GM12878 (cell line): ENCODE measurements around the gene FOSB. TPM values are rescaled to one million over a fixed set of nuclear protein-coding genes. Genes with fewer than 3 reads are reported as not detected.

ENCODE experiments used
- E2F4 ChIP-seq: IDR thresholded peaks from 2 replicates; pipeline ENCODE4 v1.6.1; 2012; ENCODE audit warnings: low read depth, low read length, improper control_type of control experiment
- E4F1 ChIP-seq: fragments of 450-650 bp; IDR thresholded peaks from 2 replicates; pipeline ENCODE4 v1.6.1; 2018; ENCODE audit warnings: borderline replicate concordance, mild to moderate bottlenecking; ENCODE audit not compliant: partially characterized antibody
- HDAC6 ChIP-seq: fragments of 200-600 bp; sonication (generic); IDR thresholded peaks from one replicate; pipeline ENCODE4 v1.8.0; 2017; ENCODE audit warnings: antibody characterized with exemption; ENCODE audit not compliant: unreplicated experiment
- KLF5 ChIP-seq: fragments of 450-650 bp; IDR thresholded peaks from 2 replicates; pipeline ENCODE4 v1.6.1; 2014; ENCODE audit warnings: mild to moderate bottlenecking; ENCODE audit not compliant: partially characterized antibody
- MYC ChIP-seq: IDR thresholded peaks from 2 replicates; pipeline ENCODE4 v1.6.1; 2011; ENCODE audit warnings: mild to moderate bottlenecking, low read length, moderate library complexity, inconsistent platforms; ENCODE audit not compliant: insufficient read depth, insufficient replicate concordance, insufficient read length, severe bottlenecking
- NR2C1 ChIP-seq: fragments of 450-650 bp; IDR thresholded peaks from 2 replicates; pipeline ENCODE4 v1.6.1; 2017; ENCODE audit warnings: antibody characterized with exemption, mild to moderate bottlenecking, moderate library complexity
- NR2F1 ChIP-seq: fragments of 450-650 bp; conservative IDR thresholded peaks from 2 replicates; pipeline ENCODE4 v1.6.1; 2017; ENCODE audit warnings: mild to moderate bottlenecking
- PAX8 ChIP-seq: fragments of 450-650 bp; IDR thresholded peaks from 2 replicates; pipeline ENCODE4 v1.6.1; 2017; ENCODE audit warnings: mild to moderate bottlenecking, moderate library complexity
- PML ChIP-seq: IDR thresholded peaks from 2 replicates; pipeline ENCODE4 v1.6.1; 2012; ENCODE audit warnings: low read length, inconsistent platforms
- POU2F2 ChIP-seq: IDR thresholded peaks from 3 replicates; pipeline ENCODE4 v1.6.1; 2011; ENCODE audit warnings: low read depth, mild to moderate bottlenecking, low read length, borderline replicate concordance
- PRDM15 ChIP-seq: fragments of 450-650 bp; formaldehyde crosslinking; IDR thresholded peaks from 2 replicates; pipeline ENCODE4 v1.4.0; 2020; ENCODE audit warnings: mild to moderate bottlenecking, moderate library complexity
- SIN3A ChIP-seq: IDR thresholded peaks from 2 replicates; pipeline ENCODE4 v1.6.1; 2012; ENCODE audit warnings: low read depth, low read length, improper control_type of control experiment
- SREBF1 ChIP-seq: IDR thresholded peaks from 2 replicates; pipeline ENCODE4 v1.6.1; 2012; ENCODE audit warnings: mild to moderate bottlenecking, low read length
- SUPT20H ChIP-seq: IDR thresholded peaks from 2 replicates; pipeline ENCODE4 v1.6.1; 2011; ENCODE audit warnings: low read depth, mild to moderate bottlenecking, low read length, moderate library complexity, borderline replicate concordance; ENCODE audit not compliant: control insufficient read depth
- TCF3 ChIP-seq: IDR thresholded peaks from 2 replicates; pipeline ENCODE4 v1.6.1; 2012; ENCODE audit warnings: low read depth, mild to moderate bottlenecking, low read length, borderline replicate concordance; ENCODE audit not compliant: insufficient read depth
- WRNIP1 ChIP-seq: IDR thresholded peaks from 2 replicates; pipeline ENCODE4 v1.6.1; 2011; ENCODE audit warnings: low read depth, low read length, improper control_type of control experiment, borderline replicate concordance
- YY1 ChIP-seq: IDR thresholded peaks from 2 replicates; pipeline ENCODE4 v1.6.1; 2011; ENCODE audit warnings: low read depth, mild to moderate bottlenecking, low read length
- ZNF207 ChIP-seq: fragments of 450-650 bp; IDR thresholded peaks from 2 replicates; pipeline ENCODE4 v1.6.1; 2014; ENCODE audit warnings: antibody characterized with exemption, mild to moderate bottlenecking, borderline replicate concordance
- ZZZ3 ChIP-seq: IDR thresholded peaks from 2 replicates; pipeline ENCODE4 v1.6.1; 2011; ENCODE audit warnings: low read depth; ENCODE audit not compliant: control insufficient read depth, insufficient read length
- polyA plus RNA-seq, 11 experiments: library from polyadenylated mRNA; depleted of rRNA in 4 of 11; unstranded in 6 of 11; stranded (reverse) in 5 of 11; fragments of >200 nt; fragmentation: Nextera tagmentation in 4 of 11; fragmentation: Illumina TruSeq in 1 of 11; extraction: Ambion mirVana in 4 of 11; extraction: Trizol in 1 of 11; gene quantifications; 1 replicate in 1 of 11; 2 replicates in 10 of 11; pipeline versions ENCODE4 v1.2.1 to v1.2.3, GENCODE V29; 2011 to 2016; ENCODE audit warnings: inconsistent platforms in 2 of 11, missing spikeins in 2 of 11, low read depth in 1 of 11
- total RNA-seq, 4 experiments: library from RNA; depleted of rRNA in 3 of 4; stranded (reverse); fragments of >200 nt in 3 of 4; fragmentation: Illumina TruSeq in 1 of 4; extraction: Trizol in 1 of 4; gene quantifications; 2 replicates each; pipeline versions ENCODE4 v1.2.1 to v1.2.3, GENCODE V29; 2013 to 2021
- TF ChIP-seq, protein P1 (sequence below): fragments of 450-650 bp; IDR thresholded peaks from 2 replicates; pipeline ENCODE4 v1.6.1; 2018; ENCODE audit warnings: mild to moderate bottlenecking, low read depth, moderate library complexity; ENCODE audit not compliant: partially characterized antibody

FOSB gene
- total and polyA plus RNA-seq, 10 of the 15 experiments (the other 5 are each of a cell fraction or from before 2014, with no cell fraction given) = 0.06 to 0.56 (median 0.26) TPM

DNA sequence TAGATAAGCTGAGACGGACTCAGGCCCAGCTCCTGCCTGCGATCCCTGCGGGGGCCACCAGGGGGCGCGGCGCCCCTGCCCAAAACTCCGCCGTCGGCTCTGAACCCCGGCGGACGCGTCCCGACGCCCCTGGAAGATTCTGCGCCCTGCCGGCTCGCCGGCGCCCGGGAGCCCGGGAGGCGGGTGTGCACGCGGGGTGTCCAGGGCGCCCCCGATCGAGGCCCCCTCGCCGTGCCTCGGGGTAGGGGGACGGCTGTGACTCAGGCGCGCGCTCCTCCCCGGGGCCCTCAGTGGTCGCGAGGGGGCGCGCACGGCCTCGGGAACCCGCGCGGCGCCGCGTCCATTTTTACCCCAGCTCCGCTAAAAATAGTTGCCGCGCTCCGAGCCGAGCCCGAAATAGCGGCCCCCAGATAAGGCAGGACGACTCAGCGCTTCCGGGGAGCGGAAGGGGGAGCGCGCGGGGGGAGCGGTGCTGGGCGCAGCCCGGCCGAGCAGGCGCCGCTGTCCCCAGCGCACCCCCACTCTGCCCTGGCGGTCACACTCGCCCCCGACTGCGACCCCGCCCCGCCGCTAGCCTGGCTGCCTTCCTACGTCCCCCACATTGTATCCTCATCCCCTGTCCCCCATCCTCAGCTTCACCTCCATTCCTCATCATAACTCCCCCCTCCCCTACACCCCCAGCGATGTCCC is 28.1 kb upstream of the FOSB start (continued):
- no peak for TF ChIP-seq HDAC6
- no peak for TF ChIP-seq E4F1
- peak; percentile 97 for TF ChIP-seq ZNF207
- peak; percentile 74 for TF ChIP-seq NR2F1
- peak; percentile 36; the same call in 1 of the 3 replicates for TF ChIP-seq POU2F2
- no peak for TF ChIP-seq SUPT20H
- TF ChIP-seq PAX8 = no peak
- no peak for TF ChIP-seq WRNIP1
- TF ChIP-seq SIN3A = 0 out of 2 replicates have a peak, but pooled peaks have one; percentile 32
- TF ChIP-seq TCF3 = 0 out of 2 replicates have a peak, but pooled peaks have one; percentile 2
- TF ChIP-seq SREBF1 = no peak
- peak; percentile 91 for TF ChIP-seq YY1
- 0 out of 2 replicates have a peak, but pooled peaks have one; percentile 15 for TF ChIP-seq E2F4
- no peak for TF ChIP-seq PRDM15 (CRISPR knock-in tag)
- TF ChIP-seq, protein P1, sequence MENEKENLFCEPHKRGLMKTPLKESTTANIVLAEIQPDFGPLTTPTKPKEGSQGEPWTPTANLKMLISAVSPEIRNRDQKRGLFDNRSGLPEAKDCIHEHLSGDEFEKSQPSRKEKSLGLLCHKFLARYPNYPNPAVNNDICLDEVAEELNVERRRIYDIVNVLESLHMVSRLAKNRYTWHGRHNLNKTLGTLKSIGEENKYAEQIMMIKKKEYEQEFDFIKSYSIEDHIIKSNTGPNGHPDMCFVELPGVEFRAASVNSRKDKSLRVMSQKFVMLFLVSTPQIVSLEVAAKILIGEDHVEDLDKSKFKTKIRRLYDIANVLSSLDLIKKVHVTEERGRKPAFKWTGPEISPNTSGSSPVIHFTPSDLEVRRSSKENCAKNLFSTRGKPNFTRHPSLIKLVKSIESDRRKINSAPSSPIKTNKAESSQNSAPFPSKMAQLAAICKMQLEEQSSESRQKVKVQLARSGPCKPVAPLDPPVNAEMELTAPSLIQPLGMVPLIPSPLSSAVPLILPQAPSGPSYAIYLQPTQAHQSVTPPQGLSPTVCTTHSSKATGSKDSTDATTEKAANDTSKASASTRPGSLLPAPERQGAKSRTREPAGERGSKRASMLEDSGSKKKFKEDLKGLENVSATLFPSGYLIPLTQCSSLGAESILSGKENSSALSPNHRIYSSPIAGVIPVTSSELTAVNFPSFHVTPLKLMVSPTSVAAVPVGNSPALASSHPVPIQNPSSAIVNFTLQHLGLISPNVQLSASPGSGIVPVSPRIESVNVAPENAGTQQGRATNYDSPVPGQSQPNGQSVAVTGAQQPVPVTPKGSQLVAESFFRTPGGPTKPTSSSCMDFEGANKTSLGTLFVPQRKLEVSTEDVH = no peak
- peak; percentile 89 for TF ChIP-seq KLF5
- no peak for TF ChIP-seq MYC
- no peak for TF ChIP-seq ZZZ3
- TF ChIP-seq NR2C1 = peak; percentile 43; the same call in 1 of the 2 replicates
- TF ChIP-seq PML = no peak
